ENCODE measurements around the gene SULT1B1. TPM values are rescaled to one million over a fixed set of nuclear protein-coding genes. Genes with fewer than 3 reads are reported as not detected.

SULT1B1 gene
- total and polyA plus RNA-seq, 10 of the 15 experiments (the other 5 are each of a cell fraction or from before 2014, with no cell fraction given): 0.01 to 0.05 (median 0.01) TPM; not detected in 7

DNA sequence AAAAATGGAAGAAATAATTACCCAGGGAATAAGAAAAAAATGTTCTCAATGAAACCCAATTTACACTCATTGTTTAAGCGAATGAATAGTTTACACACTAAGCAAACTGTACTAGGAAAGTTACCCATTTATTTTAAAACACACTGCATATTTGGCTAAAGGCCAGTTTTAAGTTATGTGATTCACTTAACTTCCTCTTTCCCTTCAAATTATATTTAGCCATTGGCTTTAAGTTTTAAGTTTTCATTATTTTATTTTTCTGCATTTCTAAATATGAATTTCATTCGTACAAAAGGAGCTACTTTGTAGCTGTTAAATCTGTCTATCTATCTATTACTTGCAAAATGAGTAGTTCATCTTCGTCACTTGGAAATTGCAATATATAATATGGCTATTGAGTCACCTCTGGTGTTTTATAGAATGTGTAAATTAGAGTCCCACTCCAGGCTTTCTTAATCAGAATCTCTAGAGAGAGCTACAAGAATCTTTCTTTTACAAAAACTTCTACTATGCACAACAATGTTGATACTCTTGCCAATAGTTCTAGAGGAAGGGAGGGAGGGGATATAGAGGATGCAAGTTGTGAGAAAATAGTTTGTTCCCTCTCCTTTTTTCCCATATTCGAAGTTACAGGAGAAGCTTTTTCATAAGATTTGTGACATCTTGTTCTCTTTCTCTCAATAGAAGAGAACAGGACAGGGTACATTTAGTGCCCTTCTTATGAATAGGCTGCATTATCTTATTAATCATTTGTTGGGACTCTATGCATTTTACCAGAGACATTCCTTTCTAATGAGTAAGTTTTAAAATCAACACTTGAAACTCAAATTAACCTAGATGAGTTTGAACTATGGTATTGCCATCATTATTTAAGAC lies 41.8 kb downstream of the SULT1B1 start:
- no peaks in the 10 kb centered on the region for H3K36me3 ChIP-seq (ENCODE audit: control insufficient read depth in 2 of 2, insufficient read depth in 2 of 2, low read length in 1 of 2)
- H3K9me3 ChIP-seq (replicated peaks; ENCODE audit: control insufficient read depth, insufficient read depth, low read length): no peaks in the 10 kb centered on the region
- H4K20me1 ChIP-seq (ENCODE audit: control insufficient read depth, insufficient read depth): no peaks in the 10 kb centered on the region
- ChIA-PET CTCF (no interaction called here), SMC1A (ENCODE audit: uncharacterized antibody, unreplicated experiment) (interaction anchor here (0.6 kb wide), 1 partner anchor 652 kb away, joined by 3 read pairs; no protein-coding TSS in a partner anchor), RAD21 (ENCODE audit: unreplicated experiment) (no interaction called here), POLR2A (no interaction called here)
- no peak for ATAC-seq
- no peak for FAIRE-seq
- H3K4me1 ChIP-seq (ENCODE audit: control insufficient read depth, insufficient read depth, low read length): no peaks in the 10 kb centered on the region
- H3K4me3 ChIP-seq: no peak overlapping the region
- BruUV-seq (replicated peaks): no TSS peak
- no peak overlapping the region for H3K4me2 ChIP-seq (ENCODE audit: control insufficient read depth, insufficient read depth)
- in situ Hi-C loops (cut with MboI) (no loop called here), intact Hi-C loops (cut with micrococcal nuclease; ENCODE audit: unreplicated experiment) (no loop called here)
- 5% methylated on average over 4 of the region's 4 CpGs for WGBS (ENCODE audit: insufficient coverage, insufficient replicate concordance, low lambda C conversion rate, missing lambda C conversion rate)
- H3K79me2 ChIP-seq (ENCODE audit: control insufficient read depth, insufficient read depth, low read length): no peaks in the 10 kb centered on the region
- H3K27ac ChIP-seq (ENCODE audit: control insufficient read depth, insufficient read depth): no peak overlapping the region
- no peaks in the 10 kb centered on the region; a peak in 1 of 4 replicates for H3K27me3 ChIP-seq (replicated peaks in 1 of 2; ENCODE audit: control insufficient read depth in 2 of 2, insufficient read depth in 2 of 2, low read length in 1 of 2)
- no peak overlapping the region for H3K9ac ChIP-seq (ENCODE audit: control insufficient read depth, insufficient read depth, low read length)
- H2AFZ ChIP-seq (ENCODE audit: control insufficient read depth, low read depth, low read length): no peak overlapping the region
- DNase-seq (ENCODE audit: low read depth, low spot score): no peak
- TF ChIP-seq PAX8 (IDR thresholded peaks at IDR 0.05): no peak
- no peak for TF ChIP-seq BACH1 (IDR thresholded peaks at IDR 0.05; ENCODE audit: borderline replicate concordance)
- TF ChIP-seq ASH2L (IDR thresholded peaks at IDR 0.05; ENCODE audit: borderline replicate concordance, low read depth): no peak
- TF ChIP-seq CREM (IDR thresholded peaks at IDR 0.05; ENCODE audit: low read depth): no peak
- TF ChIP-seq NRF1 (conservative IDR thresholded peaks at IDR 0.05; ENCODE audit: low read depth, low read length): no peak
- TF ChIP-seq SUZ12 (IDR thresholded peaks at IDR 0.05; ENCODE audit: unreplicated experiment): no peak
- no peak for TF ChIP-seq CBX3 (IDR thresholded peaks at IDR 0.05; ENCODE audit: borderline replicate concordance, low read depth)
- no peak for TF ChIP-seq ATF7 (IDR thresholded peaks at IDR 0.05; ENCODE audit: low read depth)
- no peak for TF ChIP-seq JUND (IDR thresholded peaks at IDR 0.05; ENCODE audit: low read depth, low read length)
